Right kidney (tissue), 9 donors: ENCODE measurements around the gene MIAT.
"Not testable (repeated sequence)": the region's sequence is repeated elsewhere in the genome, so short reads cannot be mapped to it uniquely, and the experiment has no call there.

Source experiments
- DNase-seq: peaks from one replicate; pipeline ENCODE4 v3.0.0-alpha.2; 2016
- long read RNA-seq, 8 donors: transcript quantifications; one replicate each; lab custom pipeline, GENCODE V29; 2026

The MIAT gene
- long read RNA-seq, donor 1 = 0 reads
- long read RNA-seq, donor 2 = 0 reads
- long read RNA-seq, donor 3 = 0 reads
- long read RNA-seq, donor 4 = 0 reads
- long read RNA-seq, donor 5 = 0 reads
- long read RNA-seq, donor 6 = 0 reads
- long read RNA-seq, donor 7 = 0 reads
- long read RNA-seq, donor 8 = 0 reads

- DNase-seq = peak; percentile 41
These were observed at the start of gene MIAT for GRCh38 chr22:26656891-26657851. Gene MIAT (plus strand): TSS chr22:26657588.

DNA sequence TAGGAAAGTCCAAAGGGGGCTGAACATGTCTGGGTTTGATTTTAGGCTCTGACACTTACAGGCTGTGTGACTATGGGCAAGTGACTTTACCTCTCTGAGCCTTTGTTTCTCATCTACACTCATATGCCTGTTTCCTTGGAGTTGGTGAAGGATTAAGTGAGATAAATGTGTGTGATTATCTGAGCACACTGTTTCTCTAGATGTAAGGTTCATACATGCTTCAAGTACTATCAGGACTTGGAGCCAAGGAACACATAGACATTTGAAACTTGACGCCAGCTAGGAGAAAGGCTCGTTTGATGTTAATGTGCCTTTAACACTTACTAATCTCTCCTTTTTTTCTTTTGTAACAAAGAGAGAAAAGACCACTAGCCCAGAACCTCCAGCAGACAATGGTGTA, 49.3 kb upstream of the MIAT start:
- DNase-seq = no peak

DNA sequence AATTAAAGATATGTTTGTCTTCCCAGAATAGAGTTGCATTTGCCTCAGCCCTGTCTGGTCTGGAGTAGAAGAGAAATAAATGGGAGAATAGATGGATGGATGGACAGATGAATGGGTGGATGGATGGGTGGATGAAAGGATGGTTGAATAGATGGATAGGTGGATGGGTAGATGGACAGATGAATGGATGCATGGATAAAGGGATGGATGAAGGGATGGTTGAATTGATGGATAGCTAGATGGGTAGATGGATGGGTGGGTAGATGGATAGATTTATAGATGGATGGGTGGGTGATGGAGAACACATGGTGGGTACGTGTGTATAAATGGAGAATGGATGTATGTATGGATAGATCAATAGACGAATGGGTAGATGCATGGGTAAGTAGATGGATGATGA, 48.1 kb upstream of the MIAT start:
- DNase-seq = no peak

DNA sequence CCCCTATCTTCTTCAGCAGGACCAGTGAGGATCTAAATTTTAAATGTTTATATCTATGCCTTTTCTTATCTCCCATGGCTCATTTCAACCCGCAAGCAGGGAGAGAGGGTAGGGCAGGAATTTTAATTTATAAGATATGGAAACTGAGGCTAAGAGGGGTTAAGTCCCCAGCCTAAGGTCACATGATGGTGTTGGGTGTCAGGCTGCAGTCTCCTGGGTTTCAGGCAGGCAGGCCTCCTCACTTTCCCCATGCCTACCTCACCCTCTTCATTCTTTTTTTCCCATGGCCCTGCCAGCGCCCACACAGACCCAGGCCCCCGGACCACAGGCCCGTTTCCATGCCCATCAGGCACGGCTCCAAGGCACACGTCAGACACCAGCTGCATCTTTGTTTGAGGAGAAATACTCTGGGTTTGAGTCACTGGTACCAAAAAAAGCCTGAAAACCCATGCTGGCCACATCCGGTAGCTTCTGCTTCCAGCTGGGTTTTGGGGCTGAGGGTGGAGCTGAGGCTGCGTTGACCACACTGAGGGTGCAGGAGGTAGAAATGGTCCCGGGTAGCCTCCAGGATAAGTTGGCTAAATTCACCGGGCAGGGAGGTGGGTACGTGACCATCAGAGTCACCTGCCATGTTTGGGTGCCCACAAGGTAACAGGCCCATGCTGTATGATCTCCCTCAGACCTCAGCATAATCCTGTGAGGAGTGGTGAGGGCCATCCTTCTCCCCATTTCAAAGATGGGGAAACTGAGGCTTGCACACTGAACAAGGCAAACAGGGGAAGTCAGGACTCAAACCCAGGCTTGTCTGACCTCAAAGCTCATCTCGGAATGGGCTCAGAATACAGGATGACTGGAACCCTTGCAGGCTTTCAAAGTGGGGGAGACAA, 47.1 kb upstream of the MIAT start:
- DNase-seq = no peak

- DNase-seq = no peak
These were observed 46.4 kb upstream of the MIAT start for GRCh38 chr22:26610996-26611395.

DNA sequence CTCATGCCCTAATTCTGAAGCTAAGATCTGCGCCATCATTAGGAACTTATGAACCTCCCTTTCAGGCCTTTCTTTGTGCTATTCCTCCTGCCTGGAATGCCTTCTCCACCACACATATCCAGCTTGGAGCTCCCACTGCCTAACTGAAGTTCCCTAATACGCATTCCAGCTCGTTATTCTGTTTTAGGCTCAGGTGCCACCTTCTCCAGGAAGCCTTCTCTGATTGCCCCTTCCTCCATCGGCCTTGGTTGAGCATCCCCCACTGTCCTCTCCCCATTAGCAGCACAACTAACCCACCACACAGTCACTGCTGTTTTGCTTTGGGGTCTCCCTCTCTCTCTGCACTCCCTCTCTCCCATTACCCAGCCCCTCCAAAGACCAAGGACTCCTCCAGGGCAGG, 44.7 kb upstream of the MIAT start:
- no peak for DNase-seq

GRCh38 chr22:26613753-26614152, 43.6 kb upstream of the MIAT start:
- DNase-seq = not testable (repeated sequence)

DNA sequence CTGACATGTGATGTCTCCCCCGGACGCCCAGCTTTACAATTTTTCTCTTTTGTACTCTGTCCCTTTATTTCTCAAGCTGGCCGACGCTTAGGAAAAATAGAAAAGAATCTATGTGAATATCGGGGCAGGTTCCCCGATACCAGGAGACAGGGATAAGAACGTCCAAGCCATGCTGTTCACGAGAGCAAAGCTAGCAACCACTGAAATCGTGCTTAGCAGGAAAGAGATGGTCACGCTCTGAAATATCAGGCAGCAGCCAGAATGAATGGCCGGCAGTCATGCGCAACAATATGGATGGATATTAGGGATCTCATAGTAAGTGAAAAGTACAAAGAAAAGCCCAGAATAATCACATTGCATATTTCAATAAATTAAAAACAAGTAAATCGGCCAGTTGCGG, 43.1 kb upstream of the MIAT start:
- DNase-seq = no peak

DNA sequence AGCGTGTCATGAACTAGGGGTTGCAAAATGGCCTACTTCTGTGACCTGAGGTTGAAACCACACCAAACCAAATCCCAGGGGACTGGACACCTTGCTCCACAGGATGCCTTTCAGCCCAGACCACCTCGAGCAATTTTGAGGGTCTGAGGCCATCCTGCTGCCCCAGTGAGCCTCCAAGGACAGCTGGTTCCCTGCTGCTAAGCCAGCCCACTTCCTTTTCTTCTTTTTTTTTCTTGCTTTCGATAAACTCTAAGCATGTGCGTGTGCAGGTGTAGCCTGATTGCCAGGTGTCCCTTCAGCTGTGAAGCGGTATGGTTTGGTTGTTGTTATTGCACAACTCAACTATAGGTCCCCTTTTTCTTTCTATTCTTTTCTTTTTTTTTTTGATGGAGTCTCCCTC, 42.2 kb upstream of the MIAT start:
- DNase-seq = no peak

DNA sequence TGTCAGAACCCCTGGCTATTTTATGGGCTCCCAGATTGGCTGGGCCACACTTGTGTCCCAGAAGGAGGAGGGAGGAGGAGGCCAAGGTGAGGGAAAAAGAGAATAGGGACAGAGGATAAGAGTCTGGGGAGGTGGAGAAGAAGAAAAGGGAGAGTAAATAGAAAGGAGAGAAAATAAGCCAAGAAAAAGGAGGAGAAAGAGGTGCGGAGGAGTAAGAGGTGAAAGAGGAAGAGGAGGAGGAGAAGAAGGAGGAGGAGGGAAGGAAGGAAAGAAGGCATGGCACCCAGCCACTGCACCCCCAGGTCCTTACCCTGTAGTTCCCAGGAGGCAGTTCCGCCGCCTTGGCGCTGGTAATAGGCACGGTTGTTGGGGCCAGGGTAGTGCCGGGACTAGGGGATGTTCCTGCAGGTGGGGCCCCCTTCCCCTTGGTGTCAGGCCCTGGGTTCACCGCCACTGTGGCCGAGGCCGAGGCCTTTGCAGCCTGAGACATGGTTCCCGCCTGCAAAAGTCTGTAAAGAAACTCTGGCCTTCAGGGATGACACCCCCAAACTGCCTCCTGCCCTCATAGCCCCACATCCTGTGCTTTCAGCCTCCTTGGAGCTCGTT, 41.5 kb upstream of the MIAT start:
- DNase-seq = no peak

DNA sequence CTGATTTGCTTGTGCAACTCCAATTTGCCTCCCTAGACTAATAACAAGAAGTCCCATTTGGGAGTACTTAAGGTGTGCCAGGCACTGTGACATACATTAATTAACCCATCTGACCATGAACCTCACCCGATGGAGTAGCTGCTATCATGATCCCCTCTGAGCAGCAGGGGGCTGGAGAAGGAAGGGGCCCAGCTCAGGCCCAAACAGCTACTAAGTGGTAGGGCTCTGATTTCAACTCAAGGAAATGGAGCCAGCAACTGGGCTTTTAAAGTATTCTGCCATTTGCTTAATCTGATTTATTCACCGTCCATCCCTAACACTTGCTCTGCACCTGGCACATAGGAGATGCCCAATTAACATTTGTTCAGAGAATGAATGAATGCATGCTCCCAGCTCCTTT, 40.7 kb upstream of the MIAT start:
- DNase-seq = no peak

GRCh38 chr22:26617271-26618199, 39.9 kb upstream of the MIAT start, which contains the start of gene CRYBB1:
Gene CRYBB1 (minus strand): TSS chr22:26618027. CDS start chr22:26616319, 1,708 bp downstream.
- DNase-seq = no peak

- no peak for DNase-seq
These were observed 38.9 kb upstream of the MIAT start for GRCh38 chr22:26618455-26618854.

DNA sequence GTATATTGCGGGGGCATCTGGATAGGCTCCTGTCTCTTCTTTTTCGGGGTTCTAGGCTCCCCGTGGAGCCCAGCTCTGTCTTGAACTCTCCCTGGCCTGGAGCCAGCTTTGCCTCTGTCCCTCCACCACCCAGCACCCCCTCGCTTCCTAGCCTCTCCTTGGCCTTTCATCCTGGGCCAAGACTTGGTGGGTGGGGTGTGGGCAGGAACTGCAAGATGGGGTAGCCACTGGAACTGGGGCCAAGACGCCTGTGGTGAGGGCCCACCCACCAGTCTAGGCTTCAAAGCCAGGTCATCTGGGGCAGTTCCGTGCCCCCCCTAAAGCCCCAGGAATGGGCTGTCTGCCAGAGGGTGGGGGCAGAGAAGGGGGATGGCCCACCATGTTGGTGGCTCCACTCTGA, 37.9 kb upstream of the MIAT start:
- no peak for DNase-seq

DNA sequence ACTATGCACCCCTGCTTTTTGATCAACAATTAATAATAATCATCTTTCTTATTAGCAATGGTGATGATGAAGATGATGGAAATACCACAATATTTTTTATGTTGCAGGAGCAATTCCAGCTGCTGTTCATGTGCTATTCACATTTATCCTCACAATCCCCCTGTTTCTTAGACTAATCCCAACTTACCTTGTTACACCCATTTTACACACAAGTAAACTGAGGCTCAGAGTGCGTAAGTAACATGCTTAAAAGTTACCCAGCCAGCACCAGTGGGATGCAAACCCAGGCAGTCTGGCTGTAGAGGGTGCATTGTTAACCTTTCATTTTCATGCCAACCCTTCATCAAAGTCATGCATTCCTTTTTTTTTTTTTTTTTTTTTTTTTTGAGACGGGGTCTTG, 37.2 kb upstream of the MIAT start:
- no peak for DNase-seq

DNA sequence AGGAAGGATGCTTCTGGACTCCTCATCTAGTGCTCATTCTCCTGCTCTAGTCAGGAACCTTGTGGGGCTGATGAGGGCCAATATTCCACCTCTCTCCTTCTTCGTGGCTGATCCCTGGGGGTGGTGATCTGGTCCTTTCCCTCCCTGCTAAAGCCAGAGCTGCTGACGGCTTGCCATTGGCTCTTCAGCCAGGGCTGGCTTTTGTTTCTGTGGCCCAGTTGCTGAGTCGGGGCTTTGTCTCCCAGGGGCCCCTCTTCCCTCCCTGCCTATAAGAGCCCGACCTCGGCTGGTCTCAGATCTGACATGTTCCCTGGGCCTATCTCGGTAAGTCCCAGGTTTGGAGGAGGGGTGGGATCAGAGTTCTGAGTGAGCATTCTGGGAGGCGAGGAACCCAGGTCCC, 35.7 kb upstream of the MIAT start, which contains the start of gene CRYBA4:
TSS of gene CRYBA4 (plus strand) at position 301 of the 400 bp plus-strand sequence. CDS start 634 bp downstream, outside the sequence.
- DNase-seq = no peak

DNA sequence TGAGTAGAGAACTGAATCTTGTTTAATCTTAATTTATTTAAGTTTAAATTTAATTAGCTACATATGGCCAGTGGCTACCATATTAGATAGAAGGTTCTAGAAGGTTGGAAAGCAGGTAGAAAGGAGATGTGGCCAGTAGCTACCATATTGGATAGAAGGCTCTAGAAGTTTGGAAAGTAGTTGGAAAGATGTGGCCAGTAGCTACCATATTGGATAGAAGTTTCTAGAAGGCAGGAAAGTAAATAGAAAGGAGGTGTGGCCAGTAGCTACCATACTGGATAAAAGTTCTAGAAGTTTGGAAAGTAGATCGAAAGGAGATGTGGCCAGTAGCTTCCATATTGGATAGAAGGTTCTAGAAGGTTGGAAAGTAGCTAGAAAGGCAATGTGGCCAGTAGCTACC, 33.4 kb upstream of the MIAT start:
- no peak for DNase-seq

DNA sequence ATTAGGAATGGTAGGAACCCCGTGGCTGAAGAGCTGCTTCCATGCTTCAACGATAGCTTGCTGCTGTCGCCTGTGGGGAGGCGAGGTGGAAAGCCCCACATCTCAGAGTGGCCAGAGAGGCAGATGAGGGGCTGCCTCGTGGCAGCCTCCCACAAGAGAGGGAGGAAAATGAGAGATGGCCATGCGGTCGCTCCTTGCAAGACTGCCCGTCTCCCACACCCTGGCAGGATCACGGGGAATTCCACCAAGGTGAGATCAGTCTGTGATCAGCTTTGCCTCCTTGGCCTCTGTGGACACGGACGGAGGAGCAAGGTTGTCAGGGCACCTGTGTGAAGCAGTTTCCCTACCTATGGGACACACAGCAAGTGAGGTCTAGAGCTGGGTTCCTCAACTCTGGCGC, 32.6 kb upstream of the MIAT start:
- DNase-seq = no peak

DNA sequence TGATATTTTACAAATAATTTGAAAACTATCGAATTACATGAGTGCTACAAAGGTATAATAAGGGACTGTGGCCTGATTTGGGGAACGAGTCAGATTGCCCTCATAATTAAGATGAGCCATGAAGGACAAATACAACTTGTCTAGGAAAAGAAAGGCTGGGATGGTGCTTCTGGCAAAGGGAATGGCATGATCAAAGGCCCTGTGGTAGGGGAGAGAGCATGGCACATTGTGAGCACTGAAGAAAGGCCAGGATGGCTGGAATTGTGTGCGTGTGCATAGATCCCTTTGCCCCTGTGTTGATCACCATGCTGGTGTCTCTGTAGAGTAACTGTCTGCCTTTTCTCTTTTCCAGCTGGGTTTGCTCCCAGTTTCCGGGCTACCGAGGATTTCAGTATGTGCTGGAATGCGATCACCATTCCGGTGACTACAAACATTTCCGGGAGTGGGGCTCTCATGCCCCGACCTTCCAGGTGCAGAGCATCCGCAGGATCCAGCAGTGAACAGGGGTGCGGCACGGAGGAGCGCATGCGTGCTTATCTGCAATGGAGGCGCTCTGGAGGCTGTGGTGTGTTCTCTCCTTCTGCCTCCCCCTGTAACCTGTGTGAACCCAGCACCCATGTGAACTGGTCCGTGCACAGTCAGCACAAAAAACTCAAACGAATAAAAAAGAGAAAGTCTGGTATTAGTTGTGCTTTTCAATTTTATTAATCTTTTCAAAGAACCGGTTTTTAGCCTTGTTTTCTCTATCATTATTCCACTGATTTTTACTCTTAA, 27.2 kb upstream of the MIAT start:
- no peak for DNase-seq

- DNase-seq = no peak
These were observed 26.1 kb upstream of the MIAT start for GRCh38 chr22:26631282-26631681.
